GM18505 (cell line): Measurements from ENCODE around the gene ST6GALNAC3.

ENCODE experiments used
- ATAC-seq: cut with Tn5 transposase; IDR thresholded peaks from one replicate; pipeline ENCODE4 v1.9.1; 2021; ENCODE audit not compliant: unreplicated experiment
- POLR2A ChIP-seq: IDR thresholded peaks from 4 replicates; pipeline ENCODE4 v1.6.1; 2011; ENCODE audit warnings: borderline replicate concordance; ENCODE audit not compliant: insufficient read depth, insufficient read length; ENCODE audit errors: extremely low read depth

The ST6GALNAC3 gene

GRCh38 chr1:76379506-76379905 is 305.0 kb downstream of the ST6GALNAC3 start:
- no peak for ATAC-seq

GRCh38 chr1:76381450-76382097 is 307.0 kb downstream of the ST6GALNAC3 start:
- no peak for TF ChIP-seq POLR2A
- no peak for ATAC-seq

More at GRCh38 chr1:76379506-76379905, 305.0 kb downstream of the ST6GALNAC3 start:
- TF ChIP-seq POLR2A: no peak

- no peak for TF ChIP-seq POLR2A
- no peak for ATAC-seq
Measured at GRCh38 chr1:76388261-76388660, 313.7 kb downstream of the ST6GALNAC3 start.

- no peak for ATAC-seq
- TF ChIP-seq POLR2A: no peak
Measured at GRCh38 chr1:76390456-76390855, 315.9 kb downstream of the ST6GALNAC3 start.

- ATAC-seq: no peak
- no peak for TF ChIP-seq POLR2A
Measured at GRCh38 chr1:76395059-76395458, 320.5 kb downstream of the ST6GALNAC3 start.

GRCh38 chr1:76402128-76402527 is 327.6 kb downstream of the ST6GALNAC3 start:
- ATAC-seq: no peak
- no peak for TF ChIP-seq POLR2A

GRCh38 chr1:76408303-76408702 is 333.8 kb downstream of the ST6GALNAC3 start:
- no peak for TF ChIP-seq POLR2A
- ATAC-seq: no peak

- no peak for ATAC-seq
- TF ChIP-seq POLR2A: no peak
Measured at GRCh38 chr1:76410499-76410898, 336.0 kb downstream of the ST6GALNAC3 start.

GRCh38 chr1:76418531-76418930 is 344.0 kb downstream of the ST6GALNAC3 start:
- TF ChIP-seq POLR2A: no peak
- no peak for ATAC-seq

- no peak for ATAC-seq
- TF ChIP-seq POLR2A: no peak
Measured at GRCh38 chr1:76419603-76420002, 345.1 kb downstream of the ST6GALNAC3 start.

- peak; percentile 29 for TF ChIP-seq POLR2A
- ATAC-seq: peak; percentile 62
Measured at GRCh38 chr1:76425201-76426145, 350.9 kb downstream of the ST6GALNAC3 start.

- no peak for TF ChIP-seq POLR2A
Measured at GRCh38 chr1:76426606-76427005, 352.1 kb downstream of the ST6GALNAC3 start.

GRCh38 chr1:76428028-76428427 is 353.5 kb downstream of the ST6GALNAC3 start:
- ATAC-seq: no peak
- no peak for TF ChIP-seq POLR2A

More at GRCh38 chr1:76426606-76427005, 352.1 kb downstream of the ST6GALNAC3 start:
- no peak for ATAC-seq

- TF ChIP-seq POLR2A: no peak
Measured at GRCh38 chr1:76430531-76430930, 356.0 kb downstream of the ST6GALNAC3 start.

More at GRCh38 chr1:76430531-76430930, 356.0 kb downstream of the ST6GALNAC3 start:
- ATAC-seq: no peak
